HCEC 1CT (cell line): ENCODE measurements around the gene TMEM272.
A peak's percentile ranks its signal among the peaks of the same experiment; 100 is the strongest.

Experiments used
- DNase-seq: peaks from one replicate; pipeline ENCODE4 v3.0.0-alpha.2; 2017

TMEM272 gene

DNA sequence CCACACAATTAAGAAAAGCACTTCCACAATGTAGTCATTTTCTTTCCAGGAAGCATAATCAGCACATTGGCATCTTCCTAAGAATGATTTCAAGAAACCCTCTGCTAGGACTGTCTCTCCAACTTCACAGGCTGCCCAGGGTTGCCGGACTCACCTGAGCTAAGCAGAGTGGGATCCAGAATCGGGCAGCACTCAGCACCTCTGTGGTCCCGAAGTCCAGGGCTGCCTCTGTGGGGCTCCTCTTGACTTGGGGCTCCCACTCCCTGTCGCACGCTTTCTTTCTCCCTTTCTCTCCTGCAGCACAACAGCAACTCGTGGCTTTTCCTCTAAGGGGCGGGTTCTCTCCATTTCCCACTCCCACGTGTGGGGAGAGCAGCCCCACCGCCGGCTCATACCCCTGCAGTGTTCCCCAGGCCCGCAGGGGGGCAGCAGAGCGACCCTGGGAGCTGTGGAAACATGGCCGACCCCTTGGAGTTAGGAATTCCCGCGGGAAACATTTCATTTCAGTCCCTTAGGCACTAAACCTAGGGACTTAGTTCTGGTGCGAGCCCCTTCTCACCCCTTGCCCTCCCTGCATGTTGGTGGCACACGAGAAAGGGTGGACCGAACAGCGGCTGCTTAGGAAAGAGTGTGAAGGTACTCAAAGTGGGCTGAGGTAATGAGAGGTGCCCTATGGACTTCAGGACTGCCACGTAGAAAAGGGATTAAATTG, at the start of gene TMEM272:
Gene TMEM272, minus strand, starts transcription at position 316 of the 712 bp plus-strand sequence. CDS start 6,647 bp downstream, outside the sequence.
- DNase-seq = peak; percentile 17

- no peak for DNase-seq
Measured at GRCh38 chr13:51894239-51894638, 49.3 kb upstream of the TMEM272 start.

GRCh38 chr13:51892657-51893056, 47.7 kb upstream of the TMEM272 start:
- DNase-seq = no peak

- DNase-seq = no peak
Measured at GRCh38 chr13:51887468-51887867, 42.5 kb upstream of the TMEM272 start.

- no peak for DNase-seq
Measured at GRCh38 chr13:51885651-51886050, 40.7 kb upstream of the TMEM272 start.

DNA sequence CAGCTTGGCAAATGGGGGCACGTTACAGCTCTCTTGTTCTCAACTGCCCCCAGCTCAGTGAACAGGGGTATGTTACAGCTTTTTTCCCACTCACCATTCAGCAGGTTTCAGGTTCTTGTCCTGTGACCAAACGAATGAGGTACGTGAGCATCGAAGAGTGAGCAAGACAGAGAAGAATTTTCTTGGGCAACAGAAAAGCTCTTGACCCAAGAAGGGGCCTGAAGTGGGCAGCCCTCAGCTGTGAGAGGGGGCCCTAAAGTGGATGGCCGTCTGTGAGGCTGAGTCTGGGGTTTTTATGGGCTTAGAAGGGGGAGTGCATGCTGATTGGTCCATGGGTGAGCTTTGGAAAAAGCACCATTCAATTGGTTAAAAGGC, 38.2 kb upstream of the TMEM272 start:
- no peak for DNase-seq

GRCh38 chr13:51882570-51883225, 37.7 kb upstream of the TMEM272 start:
- no peak for DNase-seq

DNA sequence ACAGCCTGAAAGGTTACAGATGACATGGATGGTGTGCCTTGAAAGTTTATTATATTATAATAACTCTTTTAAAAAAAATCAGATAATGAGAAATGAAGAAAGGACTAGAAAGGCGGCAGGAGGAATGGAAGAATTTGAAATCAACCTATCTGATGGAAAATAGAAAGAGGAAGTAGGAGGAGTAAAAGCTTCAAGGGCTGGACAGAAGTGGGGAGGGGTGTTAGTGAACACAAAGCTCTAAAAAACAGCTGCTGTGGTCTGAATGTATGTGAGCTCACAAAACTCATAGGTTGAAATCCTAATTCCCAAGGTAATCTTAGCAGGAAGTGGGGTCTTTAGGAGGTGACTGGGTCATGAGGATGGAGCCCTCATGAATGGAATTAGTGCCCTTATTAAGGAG, 36.3 kb upstream of the TMEM272 start:
- no peak for DNase-seq

GRCh38 chr13:51879133-51879532, 34.2 kb upstream of the TMEM272 start:
- DNase-seq = no peak

DNA sequence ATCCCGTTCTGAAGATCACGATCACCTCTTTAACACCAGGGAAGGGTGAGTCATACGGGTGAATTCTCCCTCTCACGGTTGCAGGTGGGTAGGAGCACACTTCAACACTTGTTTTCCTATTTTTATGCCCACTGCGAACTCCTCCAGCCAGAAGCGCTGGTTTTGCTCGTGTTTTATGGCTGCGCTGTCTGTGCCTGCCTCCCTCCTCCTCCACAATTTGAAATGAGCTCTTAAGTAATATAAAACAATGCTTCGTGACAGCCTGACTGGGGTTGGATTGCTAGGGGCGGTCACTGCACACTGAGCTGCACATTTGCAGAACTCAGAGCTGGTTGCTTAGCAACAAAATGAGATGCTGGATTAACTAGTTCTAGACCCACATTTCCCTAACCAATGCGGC, 29.7 kb upstream of the TMEM272 start:
- DNase-seq = no peak

DNA sequence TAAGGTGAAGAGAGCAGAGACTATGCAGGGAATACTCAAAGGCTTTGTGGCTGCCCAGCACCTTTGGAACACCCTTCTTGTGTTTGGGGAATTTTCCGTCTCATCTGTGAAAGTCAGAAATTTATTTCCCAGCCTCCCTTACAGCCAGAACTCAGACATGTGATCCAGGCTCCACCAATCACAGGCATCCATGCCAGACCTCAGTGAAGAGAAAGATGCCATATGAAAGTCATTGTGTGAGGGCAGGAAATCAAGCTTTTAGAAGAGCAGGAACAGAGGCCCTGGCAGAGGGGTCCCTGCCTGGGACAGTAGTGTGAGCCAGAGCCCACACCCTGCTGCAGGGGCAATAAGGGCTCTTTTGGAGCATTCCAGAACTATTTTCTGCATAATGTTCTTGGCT, 28.9 kb upstream of the TMEM272 start:
- no peak for DNase-seq

DNA sequence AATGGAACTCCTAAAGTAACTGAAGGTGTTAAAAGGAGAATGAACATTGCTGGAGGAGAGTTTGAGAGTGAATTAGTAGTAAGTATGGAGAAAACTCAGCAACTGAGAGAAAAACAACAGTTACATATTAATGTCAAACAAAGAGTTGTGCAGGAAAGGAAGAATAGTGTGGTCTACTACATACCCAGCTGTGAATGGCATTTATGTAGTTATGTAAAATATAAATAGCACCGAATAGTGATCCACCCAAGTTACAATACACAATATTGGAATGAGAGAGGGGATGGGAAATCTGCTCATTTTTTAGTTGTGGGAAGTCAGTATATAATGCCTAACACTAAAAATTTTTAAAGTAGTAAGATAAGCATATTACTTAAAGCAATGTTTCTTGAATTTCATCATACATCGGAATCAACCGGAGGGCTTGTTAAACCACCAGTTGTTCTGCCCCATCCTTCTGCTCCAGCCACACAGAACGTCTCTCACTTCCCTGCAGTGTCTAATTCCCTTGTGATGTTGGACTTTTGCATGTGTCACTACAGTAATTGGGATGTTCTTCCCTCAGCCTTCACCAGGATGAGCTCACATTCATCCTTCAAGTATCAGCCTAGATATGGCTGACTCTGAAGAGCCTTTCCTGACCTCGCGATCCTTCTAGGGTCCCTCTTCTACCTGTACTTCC, 28.3 kb upstream of the TMEM272 start:
- DNase-seq = no peak

GRCh38 chr13:51870616-51871015, 25.6 kb upstream of the TMEM272 start:
- no peak for DNase-seq

GRCh38 chr13:51869916-51870315, 24.9 kb upstream of the TMEM272 start:
- DNase-seq = no peak

- DNase-seq = no peak
Measured at GRCh38 chr13:51867062-51867461, 22.1 kb upstream of the TMEM272 start.

- no peak for DNase-seq
Measured at GRCh38 chr13:51865838-51866237, 20.9 kb upstream of the TMEM272 start.

DNA sequence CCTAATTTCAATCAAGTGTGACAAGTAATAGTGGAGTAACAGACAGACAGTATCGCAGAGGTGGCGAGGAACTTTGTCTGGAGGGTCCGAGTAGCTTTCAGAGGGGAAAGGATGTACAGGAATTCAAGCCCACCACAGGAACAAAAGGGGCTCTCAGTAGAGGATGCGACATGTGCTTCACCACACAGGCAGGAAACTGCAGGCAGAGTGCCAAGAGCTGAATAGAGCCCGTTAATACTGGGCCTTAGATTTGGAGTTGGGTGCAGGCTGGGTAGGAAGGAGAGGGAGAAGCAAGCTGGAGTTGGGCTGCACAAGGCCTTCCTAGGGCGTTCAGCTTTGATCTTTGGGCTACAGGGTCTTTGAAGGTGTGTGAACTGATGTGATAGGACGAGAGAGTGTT, 18.0 kb upstream of the TMEM272 start:
- no peak for DNase-seq

DNA sequence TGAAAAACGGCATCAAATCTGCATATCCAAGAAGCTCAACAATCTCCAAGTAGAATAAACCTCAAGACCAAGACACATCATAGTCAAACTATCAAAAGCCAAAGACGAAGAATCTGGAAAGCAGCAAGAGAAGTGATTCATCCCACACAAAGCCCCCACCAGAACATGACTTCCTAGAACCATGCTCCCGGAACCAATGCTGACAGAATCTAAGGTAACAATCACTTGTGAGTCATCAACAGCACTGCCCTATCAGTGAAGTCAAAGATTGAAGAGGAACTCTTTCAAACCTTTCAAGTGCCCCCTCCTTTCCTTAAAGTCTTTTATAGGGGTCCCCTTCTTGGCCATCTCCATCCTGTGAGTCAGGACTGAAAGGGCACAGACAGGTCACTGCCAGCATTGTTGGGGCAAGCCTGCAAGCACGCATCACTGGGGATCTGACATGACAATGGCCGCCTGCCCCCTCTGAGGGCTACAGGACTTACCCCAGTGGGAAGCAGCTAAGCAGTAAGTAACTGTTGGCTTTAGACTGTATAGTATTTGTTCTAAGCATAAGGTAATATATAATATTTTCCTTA, 16.8 kb upstream of the TMEM272 start, which contains the start of gene CCDC70:
Gene CCDC70, plus strand, starts transcription at position 247 of the 578 bp plus-strand sequence. CDS start 3,443 bp downstream, outside the sequence.
- peak; percentile 15 for DNase-seq

- no peak for DNase-seq
Measured at GRCh38 chr13:51858433-51859247, 13.7 kb upstream of the TMEM272 start.

- no peak for DNase-seq
Measured at GRCh38 chr13:51856998-51857397, 12.0 kb upstream of the TMEM272 start.

GRCh38 chr13:51856027-51856736, 11.2 kb upstream of the TMEM272 start:
- DNase-seq = no peak
